OCI-LY7 (cell line): Measurements from ENCODE around the gene GIPC1.
"Not testable (repeated sequence)": the region's sequence is repeated elsewhere in the genome, so short reads cannot be mapped to it uniquely, and the experiment has no call there.

Source experiments
- EZH2phosphoT487 ChIP-seq: fragments of 200-600 bp; sonication (generic); IDR thresholded peaks from 2 replicates; pipeline ENCODE4 v1.6.1; 2018; ENCODE audit warnings: low read depth, borderline replicate concordance, mild to moderate bottlenecking, mixed run types, antibody characterized with exemption, low read length, moderate library complexity, mixed read lengths
- TF ChIP-seq, protein P1 (sequence below): fragments of 200-600 bp; sonication (generic); conservative IDR thresholded peaks from 2 replicates; pipeline ENCODE4 v1.5.1; 2014; ENCODE audit warnings: mild to moderate bottlenecking, antibody characterized with exemption, low read length, moderate library complexity, mixed read lengths

DNA sequence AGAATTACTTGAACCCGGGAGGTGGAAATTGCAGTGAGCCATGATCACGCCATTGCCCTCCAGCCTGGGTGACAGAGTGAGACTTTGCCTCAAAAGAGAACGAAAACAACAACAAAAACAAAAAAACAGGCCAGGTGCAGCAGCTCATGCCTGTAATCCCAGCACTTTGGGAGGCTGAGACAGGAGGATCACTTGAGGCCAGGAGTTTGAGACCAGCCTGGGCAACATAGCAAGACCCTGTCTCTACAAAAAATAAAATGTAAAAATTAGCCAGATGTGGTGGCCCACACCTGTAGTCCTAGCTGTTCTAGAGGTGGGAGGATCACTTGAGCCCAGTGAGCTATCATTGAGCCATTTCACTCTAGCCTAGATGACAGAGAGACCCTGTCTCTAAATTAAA lies 43.6 kb downstream of the GIPC1 start:
- TF ChIP-seq, protein P1, sequence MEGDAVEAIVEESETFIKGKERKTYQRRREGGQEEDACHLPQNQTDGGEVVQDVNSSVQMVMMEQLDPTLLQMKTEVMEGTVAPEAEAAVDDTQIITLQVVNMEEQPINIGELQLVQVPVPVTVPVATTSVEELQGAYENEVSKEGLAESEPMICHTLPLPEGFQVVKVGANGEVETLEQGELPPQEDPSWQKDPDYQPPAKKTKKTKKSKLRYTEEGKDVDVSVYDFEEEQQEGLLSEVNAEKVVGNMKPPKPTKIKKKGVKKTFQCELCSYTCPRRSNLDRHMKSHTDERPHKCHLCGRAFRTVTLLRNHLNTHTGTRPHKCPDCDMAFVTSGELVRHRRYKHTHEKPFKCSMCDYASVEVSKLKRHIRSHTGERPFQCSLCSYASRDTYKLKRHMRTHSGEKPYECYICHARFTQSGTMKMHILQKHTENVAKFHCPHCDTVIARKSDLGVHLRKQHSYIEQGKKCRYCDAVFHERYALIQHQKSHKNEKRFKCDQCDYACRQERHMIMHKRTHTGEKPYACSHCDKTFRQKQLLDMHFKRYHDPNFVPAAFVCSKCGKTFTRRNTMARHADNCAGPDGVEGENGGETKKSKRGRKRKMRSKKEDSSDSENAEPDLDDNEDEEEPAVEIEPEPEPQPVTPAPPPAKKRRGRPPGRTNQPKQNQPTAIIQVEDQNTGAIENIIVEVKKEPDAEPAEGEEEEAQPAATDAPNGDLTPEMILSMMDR, result not testable (repeated sequence)
- not testable (repeated sequence) for TF ChIP-seq EZH2phosphoT487
